IPS-18a (cell line): ENCODE measurements around the gene ITPR2.
A peak's percentile ranks its signal among the peaks of the same experiment; 100 is the strongest.
"Not testable (repeated sequence)": the region's sequence is repeated elsewhere in the genome, so short reads cannot be mapped to it uniquely, and the experiment has no call there.

Source experiments
- H3K27ac ChIP-seq: one replicate; pipeline ENCODE4 v1.5.1; 2013; ENCODE audit warnings: low read length
- H3K27me3 ChIP-seq: one replicate; pipeline ENCODE4 v1.6.1; 2013; ENCODE audit warnings: mild to moderate bottlenecking, low read length; ENCODE audit not compliant: control insufficient read depth, insufficient read depth
- H3K36me3 ChIP-seq: one replicate; pipeline ENCODE4 v1.6.1; 2013; ENCODE audit warnings: low read depth, low read length; ENCODE audit not compliant: control insufficient read depth
- H3K4me1 ChIP-seq: one replicate; pipeline ENCODE4 v1.6.1; 2013; ENCODE audit warnings: low read depth, low read length; ENCODE audit not compliant: control insufficient read depth
- H3K4me3 ChIP-seq: one replicate; pipeline ENCODE4 v1.5.1; 2013; ENCODE audit warnings: low read length
- H3K9ac ChIP-seq: one replicate; pipeline ENCODE4 v1.6.1; 2013; ENCODE audit warnings: mild to moderate bottlenecking, low read length, moderate library complexity
- H3K9me3 ChIP-seq: one replicate; pipeline ENCODE4 v1.6.1; 2013; ENCODE audit warnings: low read depth, low read length; ENCODE audit not compliant: control insufficient read depth

Gene ITPR2

GRCh38 chr12:26528943-26529342, 304.1 kb downstream of the ITPR2 start:
- Histone ChIP-seq H3K36me3 (no peaks in the 10 kb centered on the region), H3K27me3 (no peaks in the 10 kb centered on the region), H3K9ac (no peak overlapping the region), H3K4me1 (no peaks in the 10 kb centered on the region), H3K27ac (no peak overlapping the region), H3K4me3 (no peak overlapping the region), H3K9me3 (peaks cover 7% of the 10 kb centered on the region)

- Histone ChIP-seq H3K9ac (no peak overlapping the region), H3K36me3 (no peaks in the 10 kb centered on the region), H3K27ac (no peak overlapping the region), H3K27me3 (no peaks in the 10 kb centered on the region), H3K9me3 (peaks cover 7% of the 10 kb centered on the region), H3K4me3 (no peak overlapping the region), H3K4me1 (no peaks in the 10 kb centered on the region)
These were observed 305.3 kb downstream of the ITPR2 start for GRCh38 chr12:26527682-26528081.

- Histone ChIP-seq H3K36me3 (no peaks in the 10 kb centered on the region), H3K27me3 (no peaks in the 10 kb centered on the region), H3K4me1 (no peaks in the 10 kb centered on the region), H3K9ac (no peak overlapping the region), H3K9me3 (peaks cover 7% of the 10 kb centered on the region), H3K4me3 (no peak overlapping the region), H3K27ac (no peak overlapping the region)
These were observed 308.0 kb downstream of the ITPR2 start for GRCh38 chr12:26524862-26525465.

GRCh38 chr12:26523708-26524150, 309.3 kb downstream of the ITPR2 start:
- H3K4me3 ChIP-seq, result no peak overlapping the region

GRCh38 chr12:26520869-26521268, 312.1 kb downstream of the ITPR2 start:
- no peak overlapping the region for H3K4me3 ChIP-seq
- H3K27ac ChIP-seq, result no peak overlapping the region

More at GRCh38 chr12:26523708-26524150, 309.3 kb downstream of the ITPR2 start:
- no peak overlapping the region for H3K27ac ChIP-seq
- no peaks in the 10 kb centered on the region for H3K36me3 ChIP-seq
- peaks cover 7% of the 10 kb centered on the region for H3K9me3 ChIP-seq
- no peaks in the 10 kb centered on the region for H3K4me1 ChIP-seq
- H3K9ac ChIP-seq, result no peak overlapping the region
- H3K27me3 ChIP-seq, result no peaks in the 10 kb centered on the region

GRCh38 chr12:26520109-26520508, 312.9 kb downstream of the ITPR2 start:
- no peaks in the 10 kb centered on the region for H3K36me3 ChIP-seq
- H3K27me3 ChIP-seq, result no peaks in the 10 kb centered on the region
- H3K9me3 ChIP-seq, result peaks cover 2% of the 10 kb centered on the region
- H3K4me3 ChIP-seq, result no peak overlapping the region
- no peak overlapping the region for H3K27ac ChIP-seq
- no peak overlapping the region for H3K9ac ChIP-seq
- no peaks in the 10 kb centered on the region for H3K4me1 ChIP-seq

More at GRCh38 chr12:26520869-26521268, 312.1 kb downstream of the ITPR2 start:
- H3K9ac ChIP-seq, result no peak overlapping the region
- no peaks in the 10 kb centered on the region for H3K36me3 ChIP-seq
- no peaks in the 10 kb centered on the region for H3K4me1 ChIP-seq
- H3K9me3 ChIP-seq, result peaks cover 7% of the 10 kb centered on the region
- H3K27me3 ChIP-seq, result no peaks in the 10 kb centered on the region

GRCh38 chr12:26519462-26519861, 313.5 kb downstream of the ITPR2 start:
- Histone ChIP-seq H3K4me1 (no peaks in the 10 kb centered on the region), H3K9ac (no peak overlapping the region), H3K9me3 (no peaks in the 10 kb centered on the region), H3K27me3 (no peaks in the 10 kb centered on the region), H3K4me3 (no peak overlapping the region), H3K36me3 (no peaks in the 10 kb centered on the region), H3K27ac (no peak overlapping the region)

GRCh38 chr12:26517320-26517719, 315.7 kb downstream of the ITPR2 start:
- H3K27ac ChIP-seq, H3K9ac ChIP-seq, H3K4me1 ChIP-seq, H3K27me3 ChIP-seq, H3K36me3 ChIP-seq, H3K9me3 ChIP-seq, H3K4me3 ChIP-seq: not testable (repeated sequence)

- H3K9ac ChIP-seq, result no peak overlapping the region
- no peaks in the 10 kb centered on the region for H3K9me3 ChIP-seq
- H3K4me1 ChIP-seq, result peaks cover 27% of the 10 kb centered on the region
- H3K36me3 ChIP-seq, result no peaks in the 10 kb centered on the region
- no peak overlapping the region for H3K4me3 ChIP-seq
- no peak overlapping the region for H3K27ac ChIP-seq
- H3K27me3 ChIP-seq, result no peaks in the 10 kb centered on the region
These were observed 318.6 kb downstream of the ITPR2 start for GRCh38 chr12:26514364-26514763.

- Histone ChIP-seq H3K4me1 (peaks cover 30% of the 10 kb centered on the region), H3K27ac (peak overlapping the region; percentile 43)
These were observed 319.5 kb downstream of the ITPR2 start for GRCh38 chr12:26513363-26514043.

GRCh38 chr12:26512213-26512612, 320.8 kb downstream of the ITPR2 start:
- Histone ChIP-seq H3K36me3 (no peaks in the 10 kb centered on the region), H3K9me3 (no peaks in the 10 kb centered on the region), H3K4me1 (peaks cover 33% of the 10 kb centered on the region), H3K9ac (no peak overlapping the region), H3K27ac (no peak overlapping the region), H3K4me3 (no peak overlapping the region), H3K27me3 (no peaks in the 10 kb centered on the region)

More at GRCh38 chr12:26513363-26514043, 319.5 kb downstream of the ITPR2 start:
- Histone ChIP-seq H3K27me3 (no peaks in the 10 kb centered on the region), H3K9ac (no peak overlapping the region), H3K9me3 (no peaks in the 10 kb centered on the region), H3K4me3 (no peak overlapping the region), H3K36me3 (no peaks in the 10 kb centered on the region)

- no peaks in the 10 kb centered on the region for H3K36me3 ChIP-seq
- no peaks in the 10 kb centered on the region for H3K9me3 ChIP-seq
- no peaks in the 10 kb centered on the region for H3K27me3 ChIP-seq
- H3K9ac ChIP-seq, result peak overlapping the region; percentile 28
- peak overlapping the region; percentile 3 for H3K27ac ChIP-seq
- H3K4me3 ChIP-seq, result peak overlapping the region; percentile 42
- peaks cover 34% of the 10 kb centered on the region for H3K4me1 ChIP-seq
These were observed 322.7 kb downstream of the ITPR2 start for GRCh38 chr12:26510354-26510674.
